Measurements from ENCODE around the gene TMEM253.

- TF ChIP-seq POLR2A (IDR thresholded peaks at IDR 0.05; ENCODE audit: low read length) (no peak), GATA1 (IDR thresholded peaks at IDR 0.05; ENCODE audit: low read depth, low read length) (no peak)
These were observed 15.6 kb upstream of the TMEM253 start for GRCh38 chr14:21084998-21085853.
